ENCODE data around the gene SLC25A13.

SLC25A13 gene

DNA sequence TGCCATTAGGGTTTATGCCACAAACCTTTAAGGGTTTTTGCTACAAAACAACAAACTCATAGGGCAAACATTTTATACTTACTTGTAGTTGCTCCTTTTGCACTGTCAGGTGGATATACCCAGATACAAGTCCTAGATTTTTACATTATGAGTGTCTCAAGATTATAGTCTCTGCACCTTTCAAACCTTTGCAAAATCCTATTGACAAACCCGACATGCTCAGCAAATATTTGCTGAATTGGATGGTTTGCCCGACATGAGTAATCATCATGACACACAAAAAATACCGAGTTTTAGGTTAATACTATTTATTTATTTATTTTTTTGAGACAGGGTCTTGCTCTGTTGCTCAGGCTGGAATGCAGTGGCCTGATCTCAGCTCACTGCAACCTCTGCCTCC lies 117.3 kb downstream of the SLC25A13 start:
- TF ChIP-seq, protein P1, sequence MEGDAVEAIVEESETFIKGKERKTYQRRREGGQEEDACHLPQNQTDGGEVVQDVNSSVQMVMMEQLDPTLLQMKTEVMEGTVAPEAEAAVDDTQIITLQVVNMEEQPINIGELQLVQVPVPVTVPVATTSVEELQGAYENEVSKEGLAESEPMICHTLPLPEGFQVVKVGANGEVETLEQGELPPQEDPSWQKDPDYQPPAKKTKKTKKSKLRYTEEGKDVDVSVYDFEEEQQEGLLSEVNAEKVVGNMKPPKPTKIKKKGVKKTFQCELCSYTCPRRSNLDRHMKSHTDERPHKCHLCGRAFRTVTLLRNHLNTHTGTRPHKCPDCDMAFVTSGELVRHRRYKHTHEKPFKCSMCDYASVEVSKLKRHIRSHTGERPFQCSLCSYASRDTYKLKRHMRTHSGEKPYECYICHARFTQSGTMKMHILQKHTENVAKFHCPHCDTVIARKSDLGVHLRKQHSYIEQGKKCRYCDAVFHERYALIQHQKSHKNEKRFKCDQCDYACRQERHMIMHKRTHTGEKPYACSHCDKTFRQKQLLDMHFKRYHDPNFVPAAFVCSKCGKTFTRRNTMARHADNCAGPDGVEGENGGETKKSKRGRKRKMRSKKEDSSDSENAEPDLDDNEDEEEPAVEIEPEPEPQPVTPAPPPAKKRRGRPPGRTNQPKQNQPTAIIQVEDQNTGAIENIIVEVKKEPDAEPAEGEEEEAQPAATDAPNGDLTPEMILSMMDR (IDR thresholded peaks at IDR 0.05; ENCODE audit: low read depth, low read length): no peak

DNA sequence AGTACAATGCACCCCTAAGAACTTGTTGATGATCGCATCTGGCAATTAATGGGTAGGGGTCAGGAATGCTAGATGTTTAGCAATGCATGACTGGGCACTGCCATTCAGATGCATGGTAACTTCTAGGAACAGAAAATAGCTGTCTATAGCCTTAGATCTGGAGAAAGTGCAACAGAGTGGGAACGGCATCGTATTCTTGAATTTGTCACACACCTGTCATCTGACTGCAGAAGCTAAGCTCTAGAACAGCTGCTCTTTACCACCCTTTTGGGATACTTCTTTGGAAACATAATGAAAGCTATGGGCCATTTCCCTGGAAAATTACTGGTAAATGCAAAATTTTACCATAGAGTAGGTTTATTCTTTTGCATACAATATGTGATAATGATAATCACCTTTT lies 118.1 kb downstream of the SLC25A13 start:
- TF ChIP-seq, protein P1 (IDR thresholded peaks at IDR 0.05; ENCODE audit: low read depth, low read length): no peak
- no peak overlapping the region for H3K4me3 ChIP-seq (ENCODE audit: low read depth, low read length)

More for the DNA sequence above, 117.3 kb downstream of the SLC25A13 start:
- H3K4me3 ChIP-seq (ENCODE audit: low read depth, low read length): no peak overlapping the region

DNA sequence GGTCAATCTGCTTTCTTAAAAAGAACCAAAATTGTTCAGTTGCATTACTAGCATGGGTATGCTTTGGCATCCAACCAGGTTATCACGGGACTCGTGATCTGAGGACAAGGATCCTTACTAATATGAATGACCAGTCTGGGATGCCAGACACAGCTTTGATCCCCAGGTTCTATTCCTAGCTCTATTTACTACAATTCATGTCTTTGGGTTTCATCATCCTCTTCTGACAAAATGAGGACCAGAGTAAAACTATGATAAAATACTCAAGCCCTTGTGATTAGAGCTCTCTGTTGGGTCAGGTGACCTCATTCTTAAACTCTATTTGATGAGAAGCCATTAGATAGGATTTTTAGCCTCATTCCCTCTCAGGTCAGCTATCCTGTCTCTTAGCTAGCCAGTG lies 119.8 kb downstream of the SLC25A13 start:
- TF ChIP-seq, protein P1 (IDR thresholded peaks at IDR 0.05; ENCODE audit: low read depth, low read length): no peak
- no peak overlapping the region for H3K4me3 ChIP-seq (ENCODE audit: low read depth, low read length)

DNA sequence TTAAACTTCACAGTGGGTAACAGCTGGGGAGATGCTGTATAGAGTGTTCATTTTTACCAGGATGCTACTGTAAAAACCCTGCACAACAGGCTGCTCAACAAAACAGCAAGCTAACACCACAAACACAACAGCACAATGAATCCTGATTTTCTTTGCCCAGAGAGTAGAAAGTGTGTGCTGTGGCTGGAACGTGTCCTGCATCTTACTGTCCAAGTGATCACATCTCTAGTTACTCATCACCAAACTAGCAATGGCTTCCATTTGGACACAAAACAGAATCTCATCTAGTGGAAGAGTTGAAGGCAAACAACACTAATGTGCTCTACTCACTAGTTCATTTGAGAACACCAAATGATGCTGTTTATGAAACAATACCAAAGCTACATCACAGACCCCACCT lies 121.2 kb downstream of the SLC25A13 start:
- TF ChIP-seq, protein P1 (IDR thresholded peaks at IDR 0.05; ENCODE audit: low read depth, low read length): no peak
- H3K4me3 ChIP-seq (ENCODE audit: low read depth, low read length): no peak overlapping the region

DNA sequence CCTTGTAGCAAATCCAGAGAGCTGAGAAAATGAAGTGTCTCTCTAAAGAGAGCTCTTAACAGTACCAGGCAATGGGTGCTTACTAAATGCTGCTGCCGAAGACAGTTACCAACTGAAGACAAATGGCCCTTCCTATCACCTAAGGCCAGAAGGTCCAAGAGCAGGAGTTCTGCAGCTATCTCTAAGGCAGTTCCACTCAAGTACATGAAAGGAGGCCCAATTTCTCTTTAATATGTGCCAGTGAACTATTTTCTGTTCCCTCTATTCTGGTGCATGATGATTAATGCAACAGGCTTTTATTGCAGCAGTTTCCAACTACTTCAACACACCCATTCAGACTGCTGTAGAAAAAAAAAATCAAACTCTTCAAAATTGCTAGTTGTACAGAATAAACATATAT lies 122.5 kb downstream of the SLC25A13 start:
- no peak overlapping the region for H3K4me3 ChIP-seq (ENCODE audit: low read depth, low read length)
- TF ChIP-seq, protein P1 (IDR thresholded peaks at IDR 0.05; ENCODE audit: low read depth, low read length): no peak

DNA sequence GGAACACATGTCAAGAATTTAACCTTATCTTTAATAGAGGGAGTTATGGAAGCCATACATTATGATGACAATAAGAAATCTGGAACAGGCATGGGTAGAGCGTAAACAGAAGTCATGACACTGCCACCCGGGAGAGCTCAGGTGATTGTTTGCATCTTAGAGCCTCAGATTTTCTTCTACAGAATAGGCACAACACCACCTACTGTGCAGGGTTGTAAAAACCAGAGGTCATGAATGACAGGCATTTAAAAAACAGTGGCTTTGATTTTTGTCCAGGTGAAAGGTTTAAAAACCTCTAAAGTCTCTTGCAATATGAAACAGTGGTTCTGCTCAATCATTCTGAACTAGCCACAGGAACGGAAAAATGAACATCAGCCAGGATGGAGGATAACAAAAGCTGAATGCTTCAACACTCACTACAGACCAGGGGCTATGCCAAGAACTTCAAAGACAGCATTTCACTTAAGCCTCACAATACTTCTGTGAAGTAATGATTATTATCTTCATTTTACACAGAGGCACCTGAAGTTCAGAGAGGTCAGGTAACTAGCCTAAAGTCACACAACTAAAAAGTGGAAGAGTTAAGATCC lies 123.8 kb downstream of the SLC25A13 start:
- TF ChIP-seq, protein P1 (IDR thresholded peaks at IDR 0.05; ENCODE audit: low read depth, low read length): no peak
- H3K4me3 ChIP-seq (ENCODE audit: low read depth, low read length): no peak overlapping the region

DNA sequence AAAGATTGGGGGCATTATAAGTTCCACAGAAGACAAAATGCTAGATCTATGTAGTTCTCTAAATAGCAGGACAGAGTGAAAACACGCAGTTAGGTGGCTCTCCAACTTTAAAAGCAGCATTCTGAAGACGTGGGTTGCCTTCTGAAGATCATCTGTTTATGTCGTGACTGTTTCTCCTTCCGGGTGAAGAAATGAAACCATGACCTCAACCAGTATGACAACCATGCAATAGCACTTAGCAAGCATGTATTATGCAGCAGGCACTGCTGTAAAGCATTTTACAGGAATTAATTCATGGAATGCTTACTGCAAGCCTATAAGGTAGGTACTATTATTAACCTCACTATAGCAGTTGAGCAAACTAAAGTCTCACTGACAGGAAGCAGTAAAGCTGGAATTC lies 125.2 kb downstream of the SLC25A13 start:
- TF ChIP-seq, protein P1 (IDR thresholded peaks at IDR 0.05; ENCODE audit: low read depth, low read length): no peak
- H3K4me3 ChIP-seq (ENCODE audit: low read depth, low read length): no peak overlapping the region
